ENCODE data around the gene ANKRD11.

GRCh38 chr16:89314357-89314756, 176.0 kb downstream of the ANKRD11 start:
- TF ChIP-seq EZH2 (IDR thresholded peaks at IDR 0.05; ENCODE audit: borderline replicate concordance, insufficient read depth, low read length, poor library complexity, severe bottlenecking) (no peak), CTCF (IDR thresholded peaks at IDR 0.05; ENCODE audit: poor library complexity, severe bottlenecking) (no peak), REST (IDR thresholded peaks at IDR 0.05; ENCODE audit: borderline replicate concordance) (no peak), EP300 (conservative IDR thresholded peaks at IDR 0.05; ENCODE audit: poor library complexity, severe bottlenecking) (no peak), RAD21 (conservative IDR thresholded peaks at IDR 0.05) (no peak), POLR2AphosphoS5 (IDR thresholded peaks at IDR 0.05) (no peak), MXI1 (conservative IDR thresholded peaks at IDR 0.05; ENCODE audit: poor library complexity, severe bottlenecking) (no peak)
